Skeletal muscle tissue (tissue), 4 donors: ENCODE results near the gene NABP2. TPM values are rescaled to one million over a fixed set of nuclear protein-coding genes. Genes with fewer than 3 reads are reported as not detected.
"Not testable (repeated sequence)": the region's sequence is repeated elsewhere in the genome, so short reads cannot be mapped to it uniquely, and the experiment has no call there.

Experiments
- H3K27ac ChIP-seq: one replicate; pipeline ENCODE4 v1.7.0; 2013; ENCODE audit warnings: mild to moderate bottlenecking, low read depth, low read length, inconsistent platforms
- H3K27me3 ChIP-seq, 3 donors: one replicate each; pipeline ENCODE4 v1.7.0; 2013; ENCODE audit warnings: low read length in 3 of 3; ENCODE audit not compliant: control insufficient read depth in 3 of 3, insufficient read depth in 3 of 3
- H3K36me3 ChIP-seq, 3 donors: one replicate each; pipeline ENCODE4 v1.7.0; 2013; ENCODE audit warnings: low read length in 3 of 3; ENCODE audit not compliant: control insufficient read depth in 3 of 3, insufficient read depth in 3 of 3
- H3K4me1 ChIP-seq, 3 donors: one replicate each; pipeline ENCODE4 v1.7.0; 2013; ENCODE audit warnings: low read length in 3 of 3, mild to moderate bottlenecking in 3 of 3; ENCODE audit not compliant: control insufficient read depth in 3 of 3, insufficient read depth in 3 of 3
- H3K4me3 ChIP-seq, 3 donors: one replicate each; pipeline ENCODE4 v1.7.0; 2013; ENCODE audit warnings: low read length in 3 of 3
- H3K9ac ChIP-seq, 3 donors: one replicate each; pipeline ENCODE4 v1.7.0; 2013; ENCODE audit warnings: low read length in 3 of 3, mild to moderate bottlenecking in 3 of 3, moderate library complexity in 2 of 3, low read depth in 1 of 3
- H3K9me3 ChIP-seq, 3 donors: one replicate each; pipeline ENCODE4 v1.7.0; 2013; ENCODE audit warnings: low read length in 3 of 3; ENCODE audit not compliant: control insufficient read depth in 3 of 3
- total RNA-seq: library from RNA; depleted of rRNA; stranded (reverse); fragments of >200 nt; gene quantifications from one replicate; pipeline ENCODE4 v1.2.3, GENCODE V29; 2014
- donor health status: Osteomylitis.

Gene NABP2
- total RNA-seq, 1 donor from 2014 or later: 14.1 TPM

GRCh38 chr12:56256326-56256960 lies 32.3 kb downstream of the NABP2 start:
- peaks cover 44 to 54% (median 48%) of the 10 kb centered on the region in 3 donors for H3K36me3 ChIP-seq
- H3K4me3 ChIP-seq: peak overlapping the region; percentile 83 to 90 (median 84)
- peaks cover 36 to 41% (median 40%) of the 10 kb centered on the region in 3 donors for H3K4me1 ChIP-seq
- no peaks in the 10 kb centered on the region for H3K27me3 ChIP-seq
- H3K27ac ChIP-seq: peak overlapping the region; percentile 89
- peak overlapping the region; percentile 7 to 94 (median 83) for H3K9ac ChIP-seq
- H3K9me3 ChIP-seq: no peaks in the 10 kb centered on the region

GRCh38 chr12:56257071-56257470 lies 32.9 kb downstream of the NABP2 start:
- H3K9ac ChIP-seq: peak overlapping the region; percentile 77 to 94 (median 83)
- no peaks in the 10 kb centered on the region for H3K9me3 ChIP-seq
- peak overlapping the region; percentile 83 to 90 (median 84) for H3K4me3 ChIP-seq
- H3K27ac ChIP-seq: peak overlapping the region; percentile 89
- H3K27me3 ChIP-seq: no peaks in the 10 kb centered on the region
- H3K4me1 ChIP-seq: peaks cover 40 to 47% (median 43%) of the 10 kb centered on the region in 3 donors
- H3K36me3 ChIP-seq: peaks cover 37 to 49% (median 44%) of the 10 kb centered on the region in 3 donors

GRCh38 chr12:56257491-56258067 lies 33.4 kb downstream of the NABP2 start:
- Histone ChIP-seq H3K27me3 (no peaks in the 10 kb centered on the region), H3K9me3 (no peaks in the 10 kb centered on the region), H3K27ac (peak overlapping the region; percentile 89), H3K36me3 (peaks cover 32 to 44% (median 38%) of the 10 kb centered on the region in 3 donors), H3K4me3 (peak overlapping the region; percentile 83 to 90 (median 84)), H3K4me1 (peaks cover 40 to 49% (median 43%) of the 10 kb centered on the region in 3 donors), H3K9ac (peak overlapping the region; percentile 77 to 94 (median 83))

GRCh38 chr12:56258068-56258819 lies 34.1 kb downstream of the NABP2 start, which contains the start of gene ANKRD52:
Gene ANKRD52 (minus strand): TSS chr12:56258384. CDS start chr12:56258269, 115 bp downstream.
- peaks cover 40 to 49% (median 43%) of the 10 kb centered on the region in 3 donors for H3K4me1 ChIP-seq
- peak within 1 kb of the TSS; percentile 89 for H3K27ac ChIP-seq
- H3K9me3 ChIP-seq: no peaks in the 10 kb centered on the region
- H3K36me3 ChIP-seq: peaks cover 26 to 37% (median 32%) of the 10 kb centered on the region in 3 donors
- H3K27me3 ChIP-seq: no peaks in the 10 kb centered on the region
- H3K4me3 ChIP-seq: peak within 1 kb of the TSS; percentile 84 to 90 (median 84)
- H3K9ac ChIP-seq: peak within 1 kb of the TSS; percentile 78 to 94 (median 88)

GRCh38 chr12:56258820-56259183 lies 34.7 kb downstream of the NABP2 start:
- Histone ChIP-seq H3K9ac (peak overlapping the region; percentile 78 to 94 (median 88)), H3K27ac (peak overlapping the region; percentile 89), H3K36me3 (peaks cover 20 to 31% (median 26%) of the 10 kb centered on the region in 3 donors), H3K4me3 (peak overlapping the region; percentile 84 to 90 (median 84)), H3K4me1 (peaks cover 40 to 49% (median 43%) of the 10 kb centered on the region in 3 donors), H3K27me3 (no peaks in the 10 kb centered on the region), H3K9me3 (no peaks in the 10 kb centered on the region)

GRCh38 chr12:56260380-56260779 lies 36.2 kb downstream of the NABP2 start:
- H3K36me3 ChIP-seq: peaks cover 6 to 17% (median 13%) of the 10 kb centered on the region in 3 donors
- no peaks in the 10 kb centered on the region for H3K27me3 ChIP-seq
- no peaks in the 10 kb centered on the region for H3K9me3 ChIP-seq
- no peak overlapping the region for H3K9ac ChIP-seq
- peak overlapping the region in 1 of 3 donors; percentile 22 for H3K4me3 ChIP-seq
- H3K27ac ChIP-seq: peak overlapping the region; percentile 85
- H3K4me1 ChIP-seq: peaks cover 40 to 49% (median 43%) of the 10 kb centered on the region in 3 donors

- Histone ChIP-seq H3K36me3 (peaks cover under 1 to 12% (median 8%) of the 10 kb centered on the region in 3 donors), H3K27ac (peak overlapping the region; percentile 85), H3K9me3 (no peaks in the 10 kb centered on the region), H3K9ac (peak overlapping the region in 1 of 3 donors; percentile 10), H3K4me1 (peaks cover 35 to 44% (median 41%) of the 10 kb centered on the region in 3 donors), H3K4me3 (peak overlapping the region in 1 of 3 donors; percentile 29), H3K27me3 (no peaks in the 10 kb centered on the region)
Observed at GRCh38 chr12:56260921-56261320, 36.8 kb downstream of the NABP2 start.

GRCh38 chr12:56261503-56262232 lies 37.5 kb downstream of the NABP2 start:
- H3K27me3 ChIP-seq: no peaks in the 10 kb centered on the region
- H3K9me3 ChIP-seq: no peaks in the 10 kb centered on the region
- peak overlapping the region; percentile 85 for H3K27ac ChIP-seq
- H3K4me1 ChIP-seq: peaks cover 33 to 42% (median 38%) of the 10 kb centered on the region in 3 donors
- peak overlapping the region in 2 of 3 donors; percentile 8 to 14 for H3K9ac ChIP-seq
- peaks cover 0 to 5% (median 2%) of the 10 kb centered on the region in 3 donors for H3K36me3 ChIP-seq
- peak overlapping the region in 1 of 3 donors; percentile 13 for H3K4me3 ChIP-seq

GRCh38 chr12:56262955-56263354 lies 38.8 kb downstream of the NABP2 start:
- not testable (repeated sequence) for H3K27ac ChIP-seq, H3K9me3 ChIP-seq, H3K36me3 ChIP-seq, H3K4me3 ChIP-seq, H3K9ac ChIP-seq, H3K27me3 ChIP-seq
- H3K4me1 ChIP-seq: peaks cover 26 to 41% (median 35%) of the 10 kb centered on the region in 3 donors
